Heart left ventricle (tissue), 13 donors: ENCODE measurements around the gene SPACDR.

ENCODE experiments used
- CTCF ChIP-seq, 12 donors: fragments of 200-600 bp; sonication (generic) in 4 of 12; IDR thresholded peaks; one replicate each; pipeline versions ENCODE4 v1.5.0 to v1.8.0; 2018 to 2022; ENCODE audit warnings: antibody characterized with exemption in 12 of 12, mild to moderate bottlenecking in 5 of 12
- POLR2A ChIP-seq, 2 donors: fragments of 450-650 bp; IDR thresholded peaks; one replicate each; pipeline ENCODE4 v1.6.1; 2017; ENCODE audit warnings: antibody characterized with exemption in 2 of 2, mild to moderate bottlenecking in 2 of 2, moderate library complexity in 2 of 2
- donor health status: ischemic (EF 13 %, LVEDD 7.1; RV severe dilation, severe dysfunction).
- donor health status: DM: no; HTN: yes; CAD: no.
- donor health status: DM: no; HTN: no; CAD: no.
- donor health status: ischemic (EF 25% LVEDD 6.9; RV normal size, moderate dysfunction).
- donor health status: ischemic (EF 25% LVEDD 5.7; RV mildly dilated, moderate dysfunction).
- donor health status: ischemic (EF 35%, LVEDD 5.7; RV mildly dilated, moderate dysfunction).
- donor health status: nonischemic (EF 11% LVEDD 7.7; RV severe dilation, severe dysfunction).
- donor health status: DM: yes; HTN: yes; CAD: no.
- donor health status: PGD.
- donor health status: ischemic (EF 29% LVEDD 5.4; RV normal size, mild dysfunction).
- donor health status: nonischemic (EF 23%, LVEDD 6.1; RV moderate dilation, normal function).

- no peak for TF ChIP-seq CTCF (IDR thresholded peaks at IDR 0.05)
- no peak for TF ChIP-seq POLR2A (IDR thresholded peaks at IDR 0.05)
Observed at GRCh38 chr7:100425347-100425746, 38.7 kb downstream of the SPACDR start.
